ENCODE data around the gene RAPGEF1.
"Not testable (repeated sequence)": the region's sequence is repeated elsewhere in the genome, so short reads cannot be mapped to it uniquely, and the experiment has no call there.

The RAPGEF1 gene

DNA sequence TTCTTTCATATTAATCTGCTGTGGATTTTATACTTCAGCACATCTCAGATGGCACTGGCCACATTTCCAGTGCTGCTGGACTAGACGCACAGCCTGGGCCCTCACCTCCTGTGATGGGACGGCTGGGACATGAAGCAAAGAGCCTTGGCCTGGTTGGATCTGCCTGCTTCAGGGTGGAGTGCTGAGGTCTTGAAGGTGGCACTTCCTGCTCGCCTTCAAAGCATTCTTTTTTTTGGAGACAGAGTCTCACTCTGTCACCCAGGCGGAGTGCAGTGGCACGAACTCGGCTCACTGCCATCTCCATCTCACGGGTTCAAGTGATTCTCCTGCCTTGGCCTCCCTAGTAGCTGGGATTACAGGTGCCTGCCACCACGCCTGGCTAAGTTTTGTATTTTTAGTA is 73.1 kb downstream of the RAPGEF1 start:
- H3K9me3 Mint-ChIP-seq, result no peaks in the 10 kb centered on the region
- no peaks in the 10 kb centered on the region for H3K27me3 Mint-ChIP-seq
- peaks cover 82% of the 10 kb centered on the region for H3K4me1 Mint-ChIP-seq
- H3K36me3 Mint-ChIP-seq, result peaks cover 21% of the 10 kb centered on the region
- no peak overlapping the region for H3K4me3 Mint-ChIP-seq
- peak; percentile 56 for DNase-seq
- CTCF ChIA-PET, result interaction anchor here (1.0 to 2.7 kb wide), 5 partner anchors 11 to 73 kb away, joined by 3 to 13 read pairs (median 4); partner anchors contain the start of gene RAPGEF1
- peak overlapping the region; percentile 100 for H3K27ac Mint-ChIP-seq

DNA sequence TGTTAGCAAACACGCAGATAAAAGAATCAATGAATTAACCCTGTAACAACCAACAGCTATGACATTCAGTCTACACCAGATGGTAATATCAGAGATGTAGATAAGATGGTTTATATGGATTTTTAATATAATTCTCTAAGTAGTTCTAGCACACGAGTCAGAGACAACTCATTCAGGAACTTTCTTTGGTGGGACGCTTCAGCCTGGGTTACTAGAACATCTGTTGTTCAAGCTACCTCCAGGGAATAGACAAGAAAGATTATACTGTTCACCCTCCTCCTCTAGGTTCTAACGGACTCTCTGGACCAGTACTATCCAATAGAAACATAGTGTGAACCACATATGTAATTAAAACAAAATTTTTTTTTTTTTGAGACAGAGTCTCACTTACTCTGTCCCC is 73.8 kb downstream of the RAPGEF1 start:
- CTCF ChIA-PET, result interaction anchor here (0.7 to 1.3 kb wide), 5 partner anchors 13 to 74 kb away, joined by 3 to 4 read pairs (median 3); partner anchors contain the start of gene RAPGEF1
- Mint-ChIP-seq H3K36me3 (peaks cover 15% of the 10 kb centered on the region), H3K27me3 (no peaks in the 10 kb centered on the region), H3K27ac (no peak overlapping the region), H3K9me3 (no peaks in the 10 kb centered on the region), H3K4me1 (peaks cover 80% of the 10 kb centered on the region), H3K4me3 (no peak overlapping the region)
- DNase-seq, result no peak

DNA sequence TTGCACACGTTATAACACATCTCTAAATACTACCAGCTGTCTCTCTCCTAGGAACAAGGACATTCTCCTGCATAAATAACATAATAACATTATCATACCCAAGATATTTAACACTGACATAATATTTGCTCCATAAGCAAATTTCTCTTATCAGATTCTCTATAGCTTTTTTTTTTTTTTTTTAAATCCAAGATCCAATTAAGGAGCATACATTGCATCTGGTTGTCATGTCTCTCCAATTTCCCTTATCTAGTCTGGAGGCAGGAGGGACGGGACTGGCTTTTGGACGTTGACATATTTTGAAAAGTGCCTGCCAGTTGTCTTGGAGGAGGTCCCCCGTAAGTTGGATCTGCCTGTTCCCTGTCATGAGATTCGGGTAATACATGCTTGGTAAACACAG is 76.6 kb downstream of the RAPGEF1 start:
- H3K4me3 Mint-ChIP-seq, result no peak overlapping the region
- H3K4me1 Mint-ChIP-seq, result peaks cover 67% of the 10 kb centered on the region
- H3K36me3 Mint-ChIP-seq, result peaks cover 16% of the 10 kb centered on the region
- H3K27me3 Mint-ChIP-seq, result no peaks in the 10 kb centered on the region
- no peak overlapping the region for H3K27ac Mint-ChIP-seq
- no peaks in the 10 kb centered on the region for H3K9me3 Mint-ChIP-seq
- CTCF ChIA-PET, result interaction anchor here (0.8 kb wide), 1 partner anchor 338 kb away, joined by 3 read pairs; no protein-coding TSS in a partner anchor
- no peak for DNase-seq

DNA sequence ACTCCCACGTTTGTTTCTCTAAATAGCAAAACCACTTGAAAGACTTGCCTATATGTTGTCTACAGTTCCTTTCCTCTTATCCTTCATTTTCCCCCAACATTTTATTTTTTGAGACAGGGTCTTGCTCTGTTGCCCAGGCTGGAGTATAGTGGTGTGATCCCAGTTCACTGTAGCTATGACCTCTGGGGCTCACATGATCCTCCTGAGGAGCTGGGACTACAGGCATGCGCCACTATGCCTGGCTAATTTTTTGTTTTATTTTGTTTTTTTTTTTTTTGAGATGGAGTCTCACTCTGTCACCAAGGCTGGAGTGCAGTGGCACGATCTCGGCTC is 77.6 kb downstream of the RAPGEF1 start:
- DNase-seq, H3K27ac Mint-ChIP-seq, H3K4me3 Mint-ChIP-seq, H3K27me3 Mint-ChIP-seq, H3K9me3 Mint-ChIP-seq: not testable (repeated sequence)
- Mint-ChIP-seq H3K4me1 (peaks cover 68% of the 10 kb centered on the region), H3K36me3 (peaks cover 16% of the 10 kb centered on the region)
- CTCF ChIA-PET, result interaction anchor here (0.9 to 1.2 kb wide), 2 partner anchors 14 to 66 kb away, joined by 3 read pairs; no protein-coding TSS in a partner anchor

DNA sequence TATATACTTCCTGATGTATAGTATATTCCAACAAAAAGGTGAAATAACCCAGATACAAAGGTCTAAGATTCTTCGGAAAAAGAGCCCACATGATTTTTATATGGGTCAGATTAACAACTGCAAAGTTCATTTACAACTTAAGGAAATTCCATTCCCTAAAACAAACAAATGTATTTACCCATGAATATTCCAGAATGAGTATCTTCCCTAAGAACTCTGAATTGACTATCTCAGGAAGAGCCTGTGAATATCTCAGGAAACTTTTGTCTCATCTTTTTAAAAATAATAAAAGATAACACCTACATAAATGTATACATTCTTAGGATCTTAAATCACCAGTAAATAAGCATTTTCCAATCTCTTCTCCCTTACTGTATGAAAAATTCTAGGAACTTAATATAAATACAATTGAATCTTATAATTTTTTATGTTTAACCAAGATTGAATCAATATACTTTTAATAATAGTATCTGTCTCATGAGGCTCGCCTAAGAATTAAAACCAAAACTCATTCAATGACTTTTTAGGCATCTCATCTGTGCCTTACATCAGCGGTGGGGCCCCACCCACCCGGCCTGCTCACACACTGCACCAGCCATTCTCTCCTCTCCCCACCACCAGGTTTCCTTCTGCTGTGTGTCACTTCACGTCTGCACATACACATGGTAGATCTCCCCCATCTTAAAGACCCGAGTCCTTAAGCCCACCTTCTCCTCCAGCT is 78.1 kb downstream of the RAPGEF1 start:
- no peaks in the 10 kb centered on the region for H3K27me3 Mint-ChIP-seq
- peak overlapping the region; percentile 43 for H3K27ac Mint-ChIP-seq
- DNase-seq, result peak; percentile 69
- no peak overlapping the region for H3K4me3 Mint-ChIP-seq
- no peaks in the 10 kb centered on the region for H3K9me3 Mint-ChIP-seq
- H3K36me3 Mint-ChIP-seq, result peaks cover 15% of the 10 kb centered on the region
- peaks cover 68% of the 10 kb centered on the region for H3K4me1 Mint-ChIP-seq
- CTCF ChIA-PET, result interaction anchor here (0.9 to 1.2 kb wide), 2 partner anchors 14 to 65 kb away, joined by 3 read pairs; no protein-coding TSS in a partner anchor

DNA sequence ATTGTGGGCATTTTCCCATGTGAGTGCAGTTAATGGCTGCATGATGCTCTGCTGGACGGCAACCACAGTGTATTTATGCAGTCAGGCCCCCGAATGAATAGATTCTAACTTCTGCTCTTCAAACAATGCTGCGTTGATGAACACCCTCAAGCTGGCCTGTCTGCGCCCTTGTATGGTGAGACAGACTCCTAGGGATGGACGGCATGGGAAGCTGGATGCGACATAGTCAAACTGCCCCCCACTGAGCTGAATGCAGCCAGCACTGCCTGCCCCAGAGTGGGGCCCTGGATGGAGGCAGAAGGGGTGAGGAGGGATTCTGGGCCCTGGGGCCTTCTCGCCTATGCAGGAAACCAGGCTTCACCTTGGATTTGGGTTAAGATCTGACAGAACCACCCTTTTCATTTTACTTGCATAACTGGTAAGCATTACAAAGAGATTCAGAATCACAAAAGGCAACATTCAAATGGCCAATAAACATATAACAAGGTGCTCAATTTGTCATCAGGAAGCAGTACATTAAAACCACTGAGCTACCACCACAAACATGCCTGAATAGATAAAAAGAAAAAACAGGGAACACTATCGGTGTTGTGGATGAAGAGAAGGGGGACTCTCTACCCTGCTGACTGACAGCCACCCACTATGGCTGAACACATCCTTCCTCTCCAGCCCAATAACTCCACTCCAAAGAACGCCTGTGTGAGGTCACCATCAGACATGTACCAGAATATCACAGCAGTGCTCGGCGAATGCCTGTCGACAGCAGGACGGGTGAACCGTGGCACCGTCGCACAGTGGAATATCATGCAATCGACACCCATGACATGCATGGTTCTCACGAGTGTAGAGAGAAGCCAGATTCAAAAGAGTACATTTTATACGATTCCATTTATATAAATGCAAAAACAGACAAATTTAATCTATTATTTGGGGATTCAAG is 79.1 kb downstream of the RAPGEF1 start:
- Mint-ChIP-seq H3K4me3 (no peak overlapping the region), H3K4me1 (peaks cover 70% of the 10 kb centered on the region), H3K27me3 (no peaks in the 10 kb centered on the region), H3K27ac (no peak overlapping the region), H3K36me3 (peaks cover 18% of the 10 kb centered on the region), H3K9me3 (no peaks in the 10 kb centered on the region)
- no peak for DNase-seq
- CTCF ChIA-PET, result no interaction called here

DNA sequence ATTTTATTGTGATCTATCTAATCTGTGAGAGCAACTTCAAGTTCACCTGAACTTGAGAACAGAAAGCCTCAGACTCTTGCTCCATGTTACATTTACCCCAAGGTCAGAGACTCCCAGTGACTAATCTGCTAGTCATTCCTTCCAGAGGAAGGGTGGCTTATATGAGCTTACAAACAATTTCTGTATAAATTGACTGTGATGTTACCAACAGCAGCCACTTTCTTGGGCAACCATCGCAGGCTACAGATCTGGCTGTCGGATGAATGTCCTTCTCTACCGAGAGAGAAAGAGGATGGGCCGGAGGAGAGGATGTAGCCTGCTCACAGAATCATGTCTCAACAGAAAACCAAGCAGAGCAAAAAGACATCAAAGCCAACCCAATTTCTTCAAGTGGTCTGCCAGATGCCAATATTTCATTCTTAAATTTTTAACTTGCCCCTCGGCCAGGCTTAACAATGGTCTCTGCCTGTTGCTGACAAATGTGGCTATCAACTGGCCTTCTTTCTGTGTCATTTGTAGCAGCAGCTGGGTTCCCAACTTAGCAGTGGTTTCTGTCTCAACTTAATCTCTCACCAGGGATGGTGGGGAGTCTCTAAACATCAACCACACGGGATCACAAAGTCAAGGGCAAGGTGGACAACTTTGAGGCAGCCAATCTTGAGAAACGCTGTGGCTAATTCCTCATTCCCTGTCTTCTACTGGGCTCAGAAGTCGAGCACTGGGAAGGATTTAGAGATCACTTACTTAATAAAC is 81.3 kb downstream of the RAPGEF1 start:
- Mint-ChIP-seq H3K4me3 (no peak overlapping the region), H3K9me3 (no peaks in the 10 kb centered on the region), H3K27me3 (no peaks in the 10 kb centered on the region), H3K27ac (peak overlapping the region; percentile 52), H3K36me3 (peaks cover 9% of the 10 kb centered on the region), H3K4me1 (peaks cover 70% of the 10 kb centered on the region)
- CTCF ChIA-PET, result no interaction called here
- no peak for DNase-seq

DNA sequence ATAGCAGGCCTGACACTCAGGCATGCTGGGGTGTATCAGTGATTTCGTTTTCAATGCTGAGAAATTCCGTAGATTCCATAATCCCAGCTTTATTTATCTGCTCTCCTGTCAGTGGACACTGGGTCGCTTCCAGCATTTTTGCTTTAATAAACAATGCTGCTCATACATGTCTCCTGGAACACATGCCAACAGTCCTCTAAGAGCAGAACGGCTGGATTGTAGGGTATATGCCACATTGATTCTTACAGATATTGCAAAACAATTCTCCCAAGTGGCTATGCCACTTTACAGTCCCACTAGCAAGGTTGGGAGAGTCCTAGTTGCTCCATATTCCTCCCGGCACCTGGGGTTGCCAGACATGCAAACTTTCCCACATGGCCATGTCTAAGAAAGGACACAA is 81.9 kb downstream of the RAPGEF1 start:
- peaks cover 6% of the 10 kb centered on the region for H3K36me3 Mint-ChIP-seq
- H3K27me3 Mint-ChIP-seq, result no peaks in the 10 kb centered on the region
- CTCF ChIA-PET, result no interaction called here
- H3K4me3 Mint-ChIP-seq, result no peak overlapping the region
- no peak for DNase-seq
- H3K27ac Mint-ChIP-seq, result peak overlapping the region; percentile 52
- peaks cover 65% of the 10 kb centered on the region for H3K4me1 Mint-ChIP-seq
- no peaks in the 10 kb centered on the region for H3K9me3 Mint-ChIP-seq

DNA sequence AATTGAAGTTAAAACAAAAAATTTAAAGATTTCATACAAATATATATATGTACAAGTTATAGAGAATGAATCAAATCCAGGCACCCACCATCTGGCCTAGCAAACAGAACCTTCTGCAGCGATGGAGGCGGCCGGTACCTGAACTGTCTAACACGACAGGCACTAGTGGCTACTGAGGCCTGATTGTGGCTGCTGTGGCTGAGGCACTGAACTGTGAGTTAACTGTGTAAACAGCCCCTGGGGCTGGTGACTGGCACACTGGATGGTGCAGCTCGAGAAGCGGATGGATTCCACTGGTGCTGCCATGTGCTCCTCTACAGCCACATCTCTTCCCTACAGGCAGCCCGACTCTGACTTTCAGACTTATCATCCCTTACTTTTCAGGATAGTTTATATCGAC is 82.4 kb downstream of the RAPGEF1 start:
- H3K9me3 Mint-ChIP-seq, result no peaks in the 10 kb centered on the region
- peaks cover 6% of the 10 kb centered on the region for H3K36me3 Mint-ChIP-seq
- no peaks in the 10 kb centered on the region for H3K27me3 Mint-ChIP-seq
- no peak overlapping the region for H3K4me3 Mint-ChIP-seq
- no peak for DNase-seq
- CTCF ChIA-PET, result no interaction called here
- peak overlapping the region; percentile 88 for H3K27ac Mint-ChIP-seq
- H3K4me1 Mint-ChIP-seq, result peaks cover 64% of the 10 kb centered on the region

DNA sequence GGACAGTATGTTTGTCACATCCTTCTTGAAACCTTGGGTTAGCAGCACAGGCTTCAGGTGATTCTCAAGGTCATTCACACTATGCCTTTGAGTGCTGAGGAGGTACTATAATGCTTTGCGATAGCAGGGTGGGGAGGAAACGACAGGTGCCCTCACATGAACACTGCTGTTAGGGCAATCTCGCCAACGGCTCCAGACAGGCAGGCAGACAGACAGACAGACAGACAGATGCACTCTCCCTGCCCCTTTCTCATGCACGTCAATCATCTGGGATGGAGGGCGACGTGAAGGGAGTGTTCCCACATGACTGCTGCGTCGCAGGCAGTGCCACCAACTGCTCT is 82.9 kb downstream of the RAPGEF1 start:
- H3K4me3 Mint-ChIP-seq, result no peak overlapping the region
- DNase-seq, result peak; percentile 29
- H3K4me1 Mint-ChIP-seq, result peaks cover 61% of the 10 kb centered on the region
- no peaks in the 10 kb centered on the region for H3K9me3 Mint-ChIP-seq
- peak overlapping the region; percentile 88 for H3K27ac Mint-ChIP-seq
- H3K36me3 Mint-ChIP-seq, result peaks cover 6% of the 10 kb centered on the region
- CTCF ChIA-PET, result no interaction called here
- H3K27me3 Mint-ChIP-seq, result no peaks in the 10 kb centered on the region

DNA sequence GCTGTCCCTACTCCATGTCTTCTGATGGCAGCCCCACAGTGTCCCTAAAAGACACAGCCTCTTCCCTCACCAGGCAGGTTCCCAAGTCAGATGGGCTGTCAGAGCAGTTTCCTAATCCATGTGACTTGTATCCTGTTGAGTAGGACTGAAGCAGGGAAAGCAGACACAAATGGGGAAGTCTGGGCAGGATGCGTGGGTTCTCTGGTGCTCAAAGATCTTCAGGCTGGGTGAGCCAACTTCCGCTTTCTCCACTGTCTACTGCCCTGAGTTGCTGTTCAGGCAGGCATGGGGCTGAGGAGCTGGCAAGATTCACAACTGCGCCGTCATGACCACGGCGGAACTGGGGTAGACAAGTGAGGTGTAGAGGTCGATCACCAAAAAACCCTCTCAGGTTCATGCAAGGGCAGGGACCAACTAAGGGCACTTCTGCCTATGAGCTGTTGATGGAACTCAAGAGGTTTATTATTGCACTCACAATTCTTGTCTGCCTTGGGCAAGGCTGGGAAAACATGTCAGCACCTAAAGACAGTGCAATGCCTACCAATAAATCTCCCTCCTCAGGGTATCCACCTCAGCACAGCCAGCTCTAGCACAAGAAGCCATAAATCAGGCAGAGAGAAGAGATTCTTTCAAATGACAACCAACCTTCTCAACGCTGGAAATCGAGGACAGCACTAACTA is 83.4 kb downstream of the RAPGEF1 start:
- CTCF ChIA-PET, result interaction anchor here (0.7 kb wide), 1 partner anchor 84 kb away, joined by 3 read pairs; no protein-coding TSS in a partner anchor
- Mint-ChIP-seq H3K27me3 (no peaks in the 10 kb centered on the region), H3K4me3 (peak overlapping the region; percentile 18), H3K4me1 (peaks cover 63% of the 10 kb centered on the region), H3K9me3 (no peaks in the 10 kb centered on the region), H3K36me3 (peaks cover 6% of the 10 kb centered on the region), H3K27ac (peak overlapping the region; percentile 88)
- DNase-seq, result peak; percentile 75

DNA sequence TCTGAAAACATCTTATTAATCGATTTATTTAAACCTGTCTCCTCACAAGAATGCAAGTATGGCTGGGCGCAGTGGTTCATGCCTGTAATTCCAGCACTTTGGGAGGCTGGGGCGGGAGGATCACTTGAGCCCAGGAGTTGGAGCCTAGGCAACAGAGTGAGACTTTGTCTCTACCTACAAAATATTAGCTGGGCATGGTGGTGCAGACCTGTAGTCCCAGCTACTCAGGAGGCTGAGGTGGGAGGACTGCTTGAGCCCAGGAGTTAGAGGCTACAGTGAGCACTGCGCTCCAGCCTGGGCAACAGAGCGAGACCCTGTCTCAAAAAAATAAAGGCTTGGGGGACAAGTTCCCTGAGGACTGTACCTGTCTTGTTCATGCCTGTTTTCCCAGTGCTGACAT is 85.5 kb downstream of the RAPGEF1 start:
- H3K9me3 Mint-ChIP-seq, CTCF ChIA-PET, H3K27me3 Mint-ChIP-seq, H3K4me3 Mint-ChIP-seq, DNase-seq, H3K27ac Mint-ChIP-seq: not testable (repeated sequence)
- peaks cover 61% of the 10 kb centered on the region for H3K4me1 Mint-ChIP-seq
- H3K36me3 Mint-ChIP-seq, result peaks cover 19% of the 10 kb centered on the region

DNA sequence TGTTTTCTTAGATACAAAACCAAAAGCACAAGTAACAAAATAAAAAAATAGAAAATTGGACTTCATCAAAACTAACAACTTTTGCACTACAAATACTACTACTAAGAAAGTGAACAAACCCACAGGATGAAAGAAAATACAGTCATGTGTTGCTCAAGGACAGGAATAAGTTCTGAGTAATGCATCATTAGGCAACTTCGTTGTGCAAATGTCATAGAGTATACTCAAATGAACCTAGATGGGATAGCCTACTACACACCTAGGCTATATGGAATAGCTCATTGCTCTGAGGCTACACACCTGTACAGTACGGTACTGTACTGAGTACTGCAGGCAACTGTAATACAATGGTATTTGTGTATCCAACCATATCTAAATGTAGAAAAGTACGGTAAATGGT is 88.3 kb downstream of the RAPGEF1 start:
- Mint-ChIP-seq H3K4me3 (no peak overlapping the region), H3K9me3 (no peaks in the 10 kb centered on the region), H3K27ac (no peak overlapping the region), H3K27me3 (no peaks in the 10 kb centered on the region), H3K4me1 (peaks cover 36% of the 10 kb centered on the region), H3K36me3 (peaks cover 18% of the 10 kb centered on the region)
- CTCF ChIA-PET, result interaction anchor here (1.0 kb wide), 1 partner anchor 8 kb away, joined by 4 read pairs; no protein-coding TSS in a partner anchor
- no peak for DNase-seq

Measured in activated naive CD4-positive, alpha-beta T cell treated with anti-CD3 and anti-CD28 coated beads, Interleukin-2, amount 10 ng/mL, durations not matched to agents 7 days and 5 days (primary cell).